BLaER1 (cell line): Measurements from ENCODE around the gene TSC2.

ENCODE experiments used
- H3K27ac ChIP-seq: shearing (Covaris generic); formaldehyde crosslinking; 2 replicates; pipeline ENCODE4 v1.8.1; 2022
- H3K27me3 ChIP-seq: shearing (Covaris generic); formaldehyde crosslinking; 2 replicates; pipeline ENCODE4 v1.8.1; 2022
- H3K36me3 ChIP-seq: shearing (Covaris generic); formaldehyde crosslinking; 2 replicates; pipeline ENCODE4 v1.8.1; 2022
- H3K4me1 ChIP-seq: shearing (Covaris generic); formaldehyde crosslinking; 2 replicates; pipeline ENCODE4 v1.8.1; 2022
- H3K4me2 ChIP-seq: shearing (Covaris generic); formaldehyde crosslinking; 2 replicates; pipeline ENCODE4 v1.8.1; 2022
- H3K4me3 ChIP-seq: shearing (Covaris generic); formaldehyde crosslinking; 2 replicates; pipeline ENCODE4 v1.8.1; 2022
- H3K9ac ChIP-seq: shearing (Covaris generic); formaldehyde crosslinking; 2 replicates; pipeline ENCODE4 v1.8.1; 2022
- H3K9me3 ChIP-seq: shearing (Covaris generic); formaldehyde crosslinking; 2 replicates; pipeline ENCODE4 v1.8.1; 2022
- H4K20me1 ChIP-seq: shearing (Covaris generic); formaldehyde crosslinking; 2 replicates; pipeline ENCODE4 v1.8.1; 2022
- Cebpa-rat ChIP-seq: shearing (Covaris generic); IDR thresholded peaks from 2 replicates; pipeline ENCODE4 v1.8.1; 2022

TSC2 gene

GRCh38 chr16:2036200-2036966 lies 11.4 kb upstream of the TSC2 start:
- peak overlapping the region; percentile 66 for H3K9ac ChIP-seq
- H3K9me3 ChIP-seq, result no peaks in the 10 kb centered on the region
- H3K36me3 ChIP-seq, result peaks cover 13% of the 10 kb centered on the region
- no peak for TF ChIP-seq Cebpa-rat
- H3K27ac ChIP-seq, result peak overlapping the region; percentile 78
- H3K4me2 ChIP-seq, result peak overlapping the region; percentile 94
- no peaks in the 10 kb centered on the region for H4K20me1 ChIP-seq
- H3K4me1 ChIP-seq, result peaks cover 100% of the 10 kb centered on the region
- peak overlapping the region; percentile 24; the same call in 1 of the 2 replicates for H3K4me3 ChIP-seq
- H3K27me3 ChIP-seq, result no peaks in the 10 kb centered on the region

- H3K36me3 ChIP-seq, result peaks cover 13% of the 10 kb centered on the region
- peaks cover 100% of the 10 kb centered on the region for H3K4me1 ChIP-seq
- H3K4me2 ChIP-seq, result peak overlapping the region; percentile 94
- H3K9me3 ChIP-seq, result no peaks in the 10 kb centered on the region
- H3K27ac ChIP-seq, result peak overlapping the region; percentile 78
- H3K9ac ChIP-seq, result peak overlapping the region; percentile 50; the same call in 1 of the 2 replicates
- no peak for TF ChIP-seq Cebpa-rat
- no peak overlapping the region for H3K4me3 ChIP-seq
- H4K20me1 ChIP-seq, result no peaks in the 10 kb centered on the region
- no peaks in the 10 kb centered on the region for H3K27me3 ChIP-seq
Measured at GRCh38 chr16:2037115-2037514, 10.7 kb upstream of the TSC2 start.

GRCh38 chr16:2037647-2038381 lies 10.0 kb upstream of the TSC2 start:
- H3K27ac ChIP-seq, result peak overlapping the region; percentile 78
- peaks cover 98% of the 10 kb centered on the region for H3K4me1 ChIP-seq

GRCh38 chr16:2038382-2039231 lies 9.2 kb upstream of the TSC2 start:
- Histone ChIP-seq H3K4me3 (no peak overlapping the region; the same call in 1 of the 2 replicates), H3K4me1 (peaks cover 98% of the 10 kb centered on the region), H3K36me3 (peaks cover 13% of the 10 kb centered on the region), H3K27me3 (no peaks in the 10 kb centered on the region), H3K9ac (peak overlapping the region; percentile 69), H3K9me3 (no peaks in the 10 kb centered on the region), H3K4me2 (peak overlapping the region; percentile 94), H4K20me1 (no peaks in the 10 kb centered on the region), H3K27ac (peak overlapping the region; percentile 82)
- no peak for TF ChIP-seq Cebpa-rat

More at GRCh38 chr16:2037647-2038381, 10.0 kb upstream of the TSC2 start:
- TF ChIP-seq Cebpa-rat, result no peak
- H3K4me2 ChIP-seq, result peak overlapping the region; percentile 94
- H3K4me3 ChIP-seq, result no peak overlapping the region
- no peaks in the 10 kb centered on the region for H3K9me3 ChIP-seq
- H4K20me1 ChIP-seq, result no peaks in the 10 kb centered on the region
- H3K27me3 ChIP-seq, result no peaks in the 10 kb centered on the region
- H3K36me3 ChIP-seq, result peaks cover 13% of the 10 kb centered on the region
- peak overlapping the region; percentile 50 for H3K9ac ChIP-seq

GRCh38 chr16:2039274-2040031 lies 8.3 kb upstream of the TSC2 start:
- no peak for TF ChIP-seq Cebpa-rat
- H3K36me3 ChIP-seq, result peaks cover 13% of the 10 kb centered on the region
- no peaks in the 10 kb centered on the region for H3K27me3 ChIP-seq
- H3K4me2 ChIP-seq, result peak overlapping the region; percentile 94
- no peaks in the 10 kb centered on the region for H3K9me3 ChIP-seq
- H3K4me1 ChIP-seq, result peaks cover 98% of the 10 kb centered on the region
- H3K27ac ChIP-seq, result peak overlapping the region; percentile 82
- H4K20me1 ChIP-seq, result no peaks in the 10 kb centered on the region
- H3K9ac ChIP-seq, result peak overlapping the region; percentile 69
- peak overlapping the region; percentile 29; the same call in 1 of the 2 replicates for H3K4me3 ChIP-seq

- H3K36me3 ChIP-seq, result peaks cover 13% of the 10 kb centered on the region
- no peaks in the 10 kb centered on the region for H3K9me3 ChIP-seq
- H3K4me1 ChIP-seq, result peaks cover 98% of the 10 kb centered on the region
- peak overlapping the region; percentile 94 for H3K4me2 ChIP-seq
- H3K27ac ChIP-seq, result peak overlapping the region; percentile 82
- TF ChIP-seq Cebpa-rat, result no peak
- H3K27me3 ChIP-seq, result no peaks in the 10 kb centered on the region
- H4K20me1 ChIP-seq, result no peaks in the 10 kb centered on the region
- H3K9ac ChIP-seq, result peak overlapping the region; percentile 69; the same call in 1 of the 2 replicates
- H3K4me3 ChIP-seq, result 0 out of 2 replicates have a peak overlapping the region, but pooled peaks have one; percentile 29
Measured at GRCh38 chr16:2040041-2040786, 7.6 kb upstream of the TSC2 start.

- Histone ChIP-seq H3K27ac (peak overlapping the region; percentile 82), H4K20me1 (no peaks in the 10 kb centered on the region), H3K4me1 (peaks cover 98% of the 10 kb centered on the region), H3K4me3 (no peak overlapping the region), H3K36me3 (peaks cover 18% of the 10 kb centered on the region), H3K4me2 (peak overlapping the region; percentile 94), H3K27me3 (no peaks in the 10 kb centered on the region), H3K9me3 (no peaks in the 10 kb centered on the region), H3K9ac (0 out of 2 replicates have a peak overlapping the region, but pooled peaks have one; percentile 69)
- no peak for TF ChIP-seq Cebpa-rat
Measured at GRCh38 chr16:2040787-2041522, 6.8 kb upstream of the TSC2 start.
